Stomach (tissue), 4 donors: ENCODE results near the gene ABHD17B.

Experiments used
- POLR2A ChIP-seq, 4 donors: fragments of 450-650 bp; IDR thresholded peaks; one replicate each; pipeline ENCODE4 v1.6.1; 2016; ENCODE audit warnings: antibody characterized with exemption in 4 of 4, control low read depth in 2 of 4, mild to moderate bottlenecking in 1 of 4, moderate library complexity in 1 of 4
- TF ChIP-seq, protein P1 (sequence below), 7 experiments: fragments of 450-650 bp in 4 of 7; fragments of 200-600 bp in 3 of 7; sonication (generic) in 3 of 7; IDR thresholded peaks; one replicate each; pipeline ENCODE4 v1.5.1; 2016 to 2019; ENCODE audit warnings: antibody characterized with exemption in 7 of 7, control low read depth in 2 of 7, mild to moderate bottlenecking in 1 of 7

DNA sequence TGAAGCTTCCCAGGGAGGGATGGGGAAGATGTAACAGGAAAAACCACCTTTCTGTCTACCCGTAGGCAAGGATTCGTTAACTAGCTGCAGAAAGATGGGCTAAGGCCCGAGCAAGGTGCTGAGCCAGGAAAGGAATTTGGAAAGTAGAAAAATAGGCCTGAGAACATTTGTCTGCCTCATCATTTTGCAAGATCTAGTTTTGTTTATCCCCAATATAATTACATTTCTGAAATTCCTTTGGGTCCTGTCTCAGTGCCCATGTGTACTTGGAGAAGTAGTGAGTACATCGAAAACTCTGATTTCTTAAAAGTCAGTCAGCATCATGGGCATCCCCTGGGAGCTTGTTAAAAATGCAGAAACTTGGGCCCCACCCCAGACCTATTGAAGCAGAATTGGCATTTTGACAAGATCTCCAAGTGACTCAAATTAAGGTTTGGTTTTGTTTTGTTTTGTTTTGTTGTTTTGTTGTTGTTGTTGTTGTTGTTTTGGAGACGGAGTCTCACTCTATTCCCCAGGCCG is 90.5 kb downstream of the ABHD17B start:
- TF ChIP-seq, protein P1, sequence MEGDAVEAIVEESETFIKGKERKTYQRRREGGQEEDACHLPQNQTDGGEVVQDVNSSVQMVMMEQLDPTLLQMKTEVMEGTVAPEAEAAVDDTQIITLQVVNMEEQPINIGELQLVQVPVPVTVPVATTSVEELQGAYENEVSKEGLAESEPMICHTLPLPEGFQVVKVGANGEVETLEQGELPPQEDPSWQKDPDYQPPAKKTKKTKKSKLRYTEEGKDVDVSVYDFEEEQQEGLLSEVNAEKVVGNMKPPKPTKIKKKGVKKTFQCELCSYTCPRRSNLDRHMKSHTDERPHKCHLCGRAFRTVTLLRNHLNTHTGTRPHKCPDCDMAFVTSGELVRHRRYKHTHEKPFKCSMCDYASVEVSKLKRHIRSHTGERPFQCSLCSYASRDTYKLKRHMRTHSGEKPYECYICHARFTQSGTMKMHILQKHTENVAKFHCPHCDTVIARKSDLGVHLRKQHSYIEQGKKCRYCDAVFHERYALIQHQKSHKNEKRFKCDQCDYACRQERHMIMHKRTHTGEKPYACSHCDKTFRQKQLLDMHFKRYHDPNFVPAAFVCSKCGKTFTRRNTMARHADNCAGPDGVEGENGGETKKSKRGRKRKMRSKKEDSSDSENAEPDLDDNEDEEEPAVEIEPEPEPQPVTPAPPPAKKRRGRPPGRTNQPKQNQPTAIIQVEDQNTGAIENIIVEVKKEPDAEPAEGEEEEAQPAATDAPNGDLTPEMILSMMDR (IDR thresholded peaks at IDR 0.05), result no peak
- TF ChIP-seq POLR2A (IDR thresholded peaks at IDR 0.05), result no peak
